H1 (cell line): ENCODE results near the gene TAF4.

Experiments used
- ASH2L ChIP-seq: fragments of 200-600, 300-600 bp; sonication (generic); IDR thresholded peaks from one replicate; pipeline ENCODE4 v1.7.1; 2017; ENCODE audit warnings: low read length
- EGR1 ChIP-seq: IDR thresholded peaks from 2 replicates; pipeline ENCODE4 v1.6.1; 2011; ENCODE audit warnings: low read depth, low read length, borderline replicate concordance
- KDM5A ChIP-seq: fragments of 200-600 bp; IDR thresholded peaks from 2 replicates; pipeline ENCODE4 v1.7.1; 2012; ENCODE audit warnings: mild to moderate bottlenecking, low read length, inconsistent platforms, mixed read lengths
- POLR2AphosphoS5 ChIP-seq: IDR thresholded peaks from 2 replicates; pipeline ENCODE4 v1.6.1; 2011; ENCODE audit warnings: low read depth, low read length
- ZNF274 ChIP-seq: IDR thresholded peaks from 2 replicates; pipeline ENCODE4 v1.7.0; 2012; ENCODE audit warnings: low read length, borderline replicate concordance; ENCODE audit errors: extremely low read depth
- TF ChIP-seq, protein P1 (sequence below): IDR thresholded peaks from 2 replicates; pipeline ENCODE4 v1.6.1; 2011; ENCODE audit warnings: low read depth, mild to moderate bottlenecking, low read length; ENCODE audit not compliant: insufficient read depth
- TF ChIP-seq, protein P2 (sequence below), 3 experiments: IDR thresholded peaks; 1 replicate in 2 of 3; 2 replicates in 1 of 3; pipeline versions ENCODE4 v1.5.1 to v1.6.1; 2011; ENCODE audit warnings: low read length in 3 of 3, mild to moderate bottlenecking in 3 of 3, inconsistent platforms in 2 of 3, low read depth in 1 of 3, moderate library complexity in 1 of 3; ENCODE audit not compliant: insufficient read depth in 1 of 3; ENCODE audit errors: control extremely low read depth in 1 of 3

DNA sequence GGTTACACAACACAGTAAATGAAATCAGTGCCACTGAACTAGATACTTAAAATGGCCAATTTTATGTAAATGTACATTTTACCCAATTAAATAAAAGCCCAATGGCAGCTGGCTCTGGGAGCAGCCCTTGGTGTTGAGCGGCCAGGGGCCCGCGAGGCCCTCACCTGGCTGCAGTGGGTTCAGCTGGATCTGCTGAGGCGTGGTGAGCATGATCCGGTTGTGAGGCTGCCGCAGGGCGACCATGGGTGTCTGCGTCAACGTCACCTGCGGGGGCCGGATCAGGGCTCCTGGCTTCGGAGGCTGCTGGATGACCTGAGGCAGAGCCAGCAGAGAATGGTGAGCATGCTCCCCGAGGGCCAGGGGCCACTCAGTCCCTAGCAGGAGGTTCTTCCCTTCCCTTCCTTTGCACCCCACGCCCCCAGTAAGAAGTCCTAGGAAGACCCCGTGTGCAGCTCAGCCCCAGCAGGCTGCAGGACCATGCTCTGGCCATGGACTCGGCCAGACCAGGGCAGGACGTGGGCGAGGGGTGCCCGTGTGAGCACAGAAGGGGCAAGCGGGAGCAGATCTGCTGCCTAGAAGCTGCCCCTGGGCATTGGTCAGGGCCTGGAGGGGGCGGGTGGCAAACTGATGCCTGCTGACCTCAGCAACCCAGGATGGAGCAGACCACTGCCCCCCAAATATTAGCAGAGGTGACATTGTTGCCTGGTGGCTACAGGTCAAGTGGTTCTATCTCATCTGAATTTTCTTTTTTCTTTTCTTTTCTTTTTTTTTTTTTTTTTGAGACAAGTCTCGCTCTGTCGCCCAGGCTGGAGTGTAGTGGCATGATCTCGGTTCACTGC, 61.9 kb downstream of the TAF4 start:
- TF ChIP-seq KDM5A (no peak), ASH2L (no peak), POLR2AphosphoS5 (no peak), EGR1 (no peak), ZNF274 (no peak)
- TF ChIP-seq, protein P1, sequence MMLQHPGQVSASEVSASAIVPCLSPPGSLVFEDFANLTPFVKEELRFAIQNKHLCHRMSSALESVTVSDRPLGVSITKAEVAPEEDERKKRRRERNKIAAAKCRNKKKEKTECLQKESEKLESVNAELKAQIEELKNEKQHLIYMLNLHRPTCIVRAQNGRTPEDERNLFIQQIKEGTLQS = no peak
- TF ChIP-seq, protein P2, sequence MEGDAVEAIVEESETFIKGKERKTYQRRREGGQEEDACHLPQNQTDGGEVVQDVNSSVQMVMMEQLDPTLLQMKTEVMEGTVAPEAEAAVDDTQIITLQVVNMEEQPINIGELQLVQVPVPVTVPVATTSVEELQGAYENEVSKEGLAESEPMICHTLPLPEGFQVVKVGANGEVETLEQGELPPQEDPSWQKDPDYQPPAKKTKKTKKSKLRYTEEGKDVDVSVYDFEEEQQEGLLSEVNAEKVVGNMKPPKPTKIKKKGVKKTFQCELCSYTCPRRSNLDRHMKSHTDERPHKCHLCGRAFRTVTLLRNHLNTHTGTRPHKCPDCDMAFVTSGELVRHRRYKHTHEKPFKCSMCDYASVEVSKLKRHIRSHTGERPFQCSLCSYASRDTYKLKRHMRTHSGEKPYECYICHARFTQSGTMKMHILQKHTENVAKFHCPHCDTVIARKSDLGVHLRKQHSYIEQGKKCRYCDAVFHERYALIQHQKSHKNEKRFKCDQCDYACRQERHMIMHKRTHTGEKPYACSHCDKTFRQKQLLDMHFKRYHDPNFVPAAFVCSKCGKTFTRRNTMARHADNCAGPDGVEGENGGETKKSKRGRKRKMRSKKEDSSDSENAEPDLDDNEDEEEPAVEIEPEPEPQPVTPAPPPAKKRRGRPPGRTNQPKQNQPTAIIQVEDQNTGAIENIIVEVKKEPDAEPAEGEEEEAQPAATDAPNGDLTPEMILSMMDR (IDR thresholded peaks at IDR 0.05; ENCODE audit: control extremely low read depth in 1 of 3, insufficient read depth in 1 of 3, low read depth in 1 of 3, low read length in 3 of 3) = no peak
